ENCODE results near the gene MIDN. TPM values are rescaled to one million over a fixed set of nuclear protein-coding genes. Genes with fewer than 3 reads are reported as not detected.

MIDN gene
- total and polyA plus RNA-seq, 2 of the 4 experiments (the other 2 are of a cell fraction) = 2.5 to 26.0 TPM

DNA sequence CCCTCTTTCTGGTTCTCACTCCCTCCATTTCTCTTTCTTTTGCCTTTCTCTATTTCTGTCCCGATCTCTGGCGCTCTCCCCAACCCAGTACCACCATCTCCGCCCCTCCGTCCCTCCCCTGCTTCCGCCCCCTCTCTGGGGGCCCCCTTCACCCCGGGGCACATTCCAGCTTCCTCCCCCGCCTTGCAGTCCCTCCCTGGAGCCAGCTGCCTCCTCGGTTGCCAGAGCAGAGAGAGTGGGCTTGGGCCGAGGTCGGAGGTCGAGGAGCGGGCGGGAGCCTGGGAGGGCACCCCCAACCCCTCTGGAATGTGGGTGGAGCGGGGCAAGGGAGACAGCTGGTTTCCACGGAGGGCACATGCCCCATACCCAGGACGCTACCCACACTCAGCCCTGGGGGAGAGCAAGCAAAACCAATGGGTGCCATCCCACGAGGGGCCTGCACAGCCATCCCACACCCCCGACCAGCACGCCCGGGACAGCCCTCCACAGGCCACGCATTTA, 14.3 kb downstream of the MIDN start:
- Histone ChIP-seq H3K9ac (ENCODE audit: low read depth, low read length) (peak overlapping the region; percentile 9; the same call in 1 of the 2 replicates), H3K4me1 (ENCODE audit: control insufficient read depth, insufficient read depth, low read length) (peaks cover 45% of the 10 kb centered on the region)

More for the DNA sequence above, 14.3 kb downstream of the MIDN start:
- no peak overlapping the region for H3K4me3 ChIP-seq (ENCODE audit: insufficient read depth, low read depth, low read length)
- H3K9me3 ChIP-seq (ENCODE audit: control insufficient read depth, insufficient read depth, low read length) = no peaks in the 10 kb centered on the region
- H3K56ac ChIP-seq (ENCODE audit: extremely low read depth, insufficient read depth, low read length) = no peak overlapping the region
- in situ Hi-C loops (cut with MboI; ENCODE audit: low sequenced_read_pairs) (no loop called here), dilution Hi-C loops (cut with HindIII; ENCODE audit: low sequenced_read_pairs, unreplicated experiment) (no loop called here), intact Hi-C loops (cut with micrococcal nuclease) (no loop called here)
- H2AK9ac ChIP-seq (replicated peaks; ENCODE audit: low read depth, low read length, poor library complexity) = peak overlapping the region; percentile 99
- H3K18ac ChIP-seq (ENCODE audit: low read depth, low read length) = no peak overlapping the region
- peaks cover 11% of the 10 kb centered on the region for H3K9me1 ChIP-seq (ENCODE audit: insufficient read depth, low read length)
- H2BK20ac ChIP-seq (ENCODE audit: low read depth, low read length) = peak overlapping the region; percentile 72
- CTCF ChIA-PET = no interaction called here
- H4K20me1 ChIP-seq (ENCODE audit: insufficient read depth, low read length) = peaks cover 36% of the 10 kb centered on the region
- peak overlapping the region; percentile 97 for H2AK5ac ChIP-seq (ENCODE audit: low read depth, low read length)
- peak overlapping the region; percentile 73 for H2AFZ ChIP-seq (replicated peaks; ENCODE audit: low read length, poor library complexity)
- H4K8ac ChIP-seq (ENCODE audit: low read depth in 2 of 2, low read length in 2 of 2) = peak overlapping the region; percentile 27 to 91; a peak in 2 of 4 replicates
- BruUV-seq (replicated peaks) = no TSS peak
- 46% methylated on average over 7 of the region's 21 CpGs; no CpG with 5 or more reads in 1 of the 2 experiments for WGBS, 2 experiments (ENCODE audit: extremely low coverage in 2 of 2, insufficient read length in 1 of 2)
- H3K4ac ChIP-seq (ENCODE audit: low read depth, low read length) = peak overlapping the region; percentile 97
- H4K91ac ChIP-seq (ENCODE audit: insufficient read depth, low read depth, low read length) = peak overlapping the region; percentile 96
- H3K23ac ChIP-seq (ENCODE audit: low read depth, low read length) = peak overlapping the region; percentile 65
- H3K4me2 ChIP-seq (ENCODE audit: low read depth, low read length) = peak overlapping the region; percentile 15; the same call in 1 of the 2 replicates
- DNase-seq (no peak), ATAC-seq (ENCODE audit: low read depth) (no peak)
- H3K27ac ChIP-seq (ENCODE audit: insufficient read depth, low read length) = peak overlapping the region; percentile 93
- H3K36me3 ChIP-seq (ENCODE audit: control insufficient read depth, insufficient read depth, low read length) = peaks cover 12% of the 10 kb centered on the region; the same call in 1 of the 2 replicates
- 0 out of 3 replicates have a peak overlapping the region, but pooled peaks have one; percentile 36 for H2BK15ac ChIP-seq (ENCODE audit: low read depth, low read length)
- POLR2A ChIA-PET (ENCODE audit: unreplicated experiment) = no interaction called here
- H2BK120ac ChIP-seq (ENCODE audit: low read depth, low read length) = peak overlapping the region; percentile 93
- H2BK5ac ChIP-seq (ENCODE audit: low read depth, low read length, poor library complexity, severe bottlenecking) = peak overlapping the region; percentile 92
- peaks cover 5 to 60% of the 10 kb centered on the region in 2 experiments; a peak in 2 of 4 replicates for H3K79me1 ChIP-seq (ENCODE audit: low read depth in 1 of 2, low read length in 2 of 2)
- H3K14ac ChIP-seq (replicated peaks; ENCODE audit: low read depth, low read length) = peak overlapping the region; percentile 82; the same call in 1 of the 2 replicates
- H4K5ac ChIP-seq (ENCODE audit: low read depth, low read length) = peak overlapping the region; percentile 5
- no peak for TF ChIP-seq CHD1 (IDR thresholded peaks at IDR 0.05; ENCODE audit: low read depth, low read length)
- TF ChIP-seq, protein P1, sequence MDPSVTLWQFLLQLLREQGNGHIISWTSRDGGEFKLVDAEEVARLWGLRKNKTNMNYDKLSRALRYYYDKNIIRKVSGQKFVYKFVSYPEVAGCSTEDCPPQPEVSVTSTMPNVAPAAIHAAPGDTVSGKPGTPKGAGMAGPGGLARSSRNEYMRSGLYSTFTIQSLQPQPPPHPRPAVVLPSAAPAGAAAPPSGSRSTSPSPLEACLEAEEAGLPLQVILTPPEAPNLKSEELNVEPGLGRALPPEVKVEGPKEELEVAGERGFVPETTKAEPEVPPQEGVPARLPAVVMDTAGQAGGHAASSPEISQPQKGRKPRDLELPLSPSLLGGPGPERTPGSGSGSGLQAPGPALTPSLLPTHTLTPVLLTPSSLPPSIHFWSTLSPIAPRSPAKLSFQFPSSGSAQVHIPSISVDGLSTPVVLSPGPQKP (IDR thresholded peaks at IDR 0.05; ENCODE audit: borderline replicate concordance, low read depth, low read length) = no peak
- no peak for TF ChIP-seq CEBPB (IDR thresholded peaks at IDR 0.05; ENCODE audit: low read depth, low read length)
- TF ChIP-seq USF2 (IDR thresholded peaks at IDR 0.05; ENCODE audit: low read depth, low read length) = no peak
- no peak for TF ChIP-seq BHLHE40 (IDR thresholded peaks at IDR 0.05; ENCODE audit: low read depth, low read length)
- TF ChIP-seq RFX5 (IDR thresholded peaks at IDR 0.05; ENCODE audit: low read depth, low read length) = no peak
- no peak for TF ChIP-seq MAFK (IDR thresholded peaks at IDR 0.05; ENCODE audit: low read depth, low read length)
- TF ChIP-seq FOS (IDR thresholded peaks at IDR 0.05; ENCODE audit: low read depth, low read length) = no peak
- TF ChIP-seq RCOR1 (IDR thresholded peaks at IDR 0.05; ENCODE audit: insufficient replicate concordance, low read length) = no peak
- no peak for TF ChIP-seq CTCF (conservative IDR thresholded peaks at IDR 0.05; ENCODE audit: low read depth, low read length)
- TF ChIP-seq MAZ (IDR thresholded peaks at IDR 0.05; ENCODE audit: borderline replicate concordance, low read depth, low read length) = no peak; the same call in 1 of the 2 replicates
- TF ChIP-seq RAD21 (IDR thresholded peaks at IDR 0.05; ENCODE audit: low read length) = no peak
- TF ChIP-seq SMC3 (IDR thresholded peaks at IDR 0.05; ENCODE audit: low read depth, low read length) = no peak
- TF ChIP-seq NFE2L2 (IDR thresholded peaks at IDR 0.05; ENCODE audit: low read depth, low read length) = no peak
- TF ChIP-seq POLR2A (IDR thresholded peaks at IDR 0.05; ENCODE audit: low read depth, low read length) = no peak
- no peak for TF ChIP-seq MXI1 (IDR thresholded peaks at IDR 0.05; ENCODE audit: borderline replicate concordance, low read depth, low read length)
- H3K27me3 ChIP-seq (ENCODE audit: control insufficient read depth, insufficient read depth, low read length) = no peaks in the 10 kb centered on the region
